HG03565 (cell line): Measurements from ENCODE around the gene DPP8.

Source experiments
- ATAC-seq: cut with Tn5 transposase; IDR thresholded peaks from one replicate; pipeline ENCODE4 v1.9.1; 2021; ENCODE audit warnings: mild to moderate bottlenecking, moderate library complexity; ENCODE audit not compliant: unreplicated experiment

DPP8 gene

GRCh38 chr15:65426216-65426853, 91.2 kb downstream of the DPP8 start:
- no peak for ATAC-seq

GRCh38 chr15:65424683-65425082, 92.8 kb downstream of the DPP8 start:
- no peak for ATAC-seq

- ATAC-seq = no peak
Measured at GRCh38 chr15:65423976-65424679, 93.4 kb downstream of the DPP8 start.

GRCh38 chr15:65423150-65423975, 94.1 kb downstream of the DPP8 start:
- no peak for ATAC-seq

- no peak for ATAC-seq
Measured at GRCh38 chr15:65421360-65422215, 95.9 kb downstream of the DPP8 start.

- ATAC-seq = no peak
Measured at GRCh38 chr15:65420975-65421359, 96.5 kb downstream of the DPP8 start.

DNA sequence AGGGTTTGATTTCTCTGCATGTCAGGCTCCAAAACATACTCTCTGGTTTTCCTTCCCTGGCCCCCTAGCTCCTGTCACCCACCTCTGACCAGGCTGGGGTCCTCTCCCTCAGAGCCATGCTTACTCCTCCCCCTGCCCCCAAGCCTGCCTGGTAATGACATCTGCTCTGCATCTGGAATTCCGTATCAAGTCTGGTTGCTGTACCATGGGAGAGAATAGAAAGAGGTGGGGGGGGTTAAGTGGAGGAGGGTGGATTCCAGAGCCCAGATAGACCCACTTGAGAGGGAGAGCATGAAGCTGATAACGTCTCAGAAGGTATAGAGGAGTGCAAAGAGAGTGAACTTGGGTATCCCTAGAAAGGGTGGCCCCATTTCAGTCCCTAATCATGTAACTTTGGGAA, 98.9 kb downstream of the DPP8 start:
- ATAC-seq = no peak

- no peak for ATAC-seq
Measured at GRCh38 chr15:65416845-65417416, 100.6 kb downstream of the DPP8 start.

- no peak for ATAC-seq
Measured at GRCh38 chr15:65414841-65415621, 102.5 kb downstream of the DPP8 start.

GRCh38 chr15:65413760-65414144, 103.7 kb downstream of the DPP8 start:
- no peak for ATAC-seq

GRCh38 chr15:65413051-65413759, 104.3 kb downstream of the DPP8 start:
- no peak for ATAC-seq

DNA sequence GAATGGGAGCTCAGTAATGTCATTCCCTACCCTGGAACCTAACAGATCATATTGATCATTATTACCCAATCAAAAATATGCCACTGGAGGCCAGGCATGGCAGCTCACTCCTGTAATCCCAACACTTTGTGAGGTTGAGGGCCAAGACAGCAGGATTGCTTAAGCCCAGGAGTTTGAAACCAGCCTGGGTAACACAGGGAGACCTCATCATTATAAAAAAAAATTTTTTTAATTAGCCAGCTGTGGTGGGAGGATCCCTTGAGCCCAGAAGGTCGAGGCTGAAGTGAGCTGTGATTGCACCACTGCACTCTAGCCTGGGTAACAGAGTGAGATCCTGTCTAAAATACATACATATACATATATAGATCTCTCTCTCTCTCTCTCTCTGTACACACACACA, 104.9 kb downstream of the DPP8 start:
- no peak for ATAC-seq

GRCh38 chr15:65411465-65412071, 105.9 kb downstream of the DPP8 start:
- no peak for ATAC-seq

- no peak for ATAC-seq
Measured at GRCh38 chr15:65410972-65411371, 106.5 kb downstream of the DPP8 start.

DNA sequence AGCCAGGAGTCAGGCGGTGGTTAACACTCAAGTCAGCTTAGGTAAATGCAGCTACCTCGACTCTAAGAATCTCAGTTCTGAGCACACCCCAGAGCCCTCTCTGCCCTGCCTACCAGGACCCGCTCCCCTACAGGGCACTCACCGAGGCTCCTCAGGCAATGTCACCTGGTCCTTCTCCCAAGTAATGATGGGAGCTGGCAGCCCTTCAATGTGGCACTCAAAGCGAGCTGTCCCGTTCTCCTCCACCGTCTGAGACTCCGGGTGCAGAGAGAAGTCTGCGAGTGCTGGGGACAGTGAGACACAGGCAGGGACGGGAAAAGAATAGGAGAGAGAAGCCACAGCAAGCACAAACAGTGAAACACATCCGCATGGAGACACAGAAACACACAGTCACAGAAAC, 107.5 kb downstream of the DPP8 start:
- ATAC-seq = no peak

GRCh38 chr15:65409036-65409631, 108.4 kb downstream of the DPP8 start:
- ATAC-seq = no peak

DNA sequence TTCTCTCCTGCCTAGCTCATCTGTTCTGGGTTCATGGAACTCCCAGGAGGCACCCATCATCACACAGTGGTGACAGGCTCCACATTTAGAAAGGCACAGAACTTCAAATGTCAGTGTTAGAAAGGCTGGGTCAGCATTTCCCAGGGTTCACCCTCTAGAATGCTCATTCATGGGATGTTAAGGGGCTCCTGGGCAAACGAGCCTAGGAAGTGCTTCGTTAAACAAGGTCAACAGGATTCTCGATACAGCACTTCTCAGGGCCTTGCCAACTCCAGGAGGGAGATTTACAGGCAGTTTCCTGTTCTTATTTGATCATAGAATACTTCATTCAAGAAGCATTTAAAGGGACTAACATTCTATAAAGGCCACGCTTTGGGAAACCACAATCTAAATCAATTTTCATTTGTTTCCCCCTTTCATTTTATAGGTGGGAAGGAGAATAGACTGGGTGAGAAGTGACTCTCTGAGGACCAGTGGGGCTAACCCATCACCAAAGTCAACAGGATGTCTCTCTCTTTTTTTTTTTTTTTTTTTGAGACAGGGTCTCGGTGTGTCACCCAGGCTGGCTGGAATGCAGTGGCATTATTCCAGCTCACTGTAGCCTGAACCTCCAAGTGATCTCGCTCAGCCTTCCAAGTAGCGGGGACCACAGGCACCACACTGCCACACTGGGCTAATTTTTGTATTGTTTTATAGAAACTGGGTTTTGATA, 109.0 kb downstream of the DPP8 start:
- ATAC-seq = no peak
